ENCODE data around the gene MYO1A.

MYO1A gene

GRCh38 chr12:57049890-57050289 is at the start of gene MYO1A:
MYO1A (minus strand) TSS chr12:57050129; CDS start chr12:57048323, 1,806 bp downstream.
- no peak for DNase-seq (ENCODE audit: extremely low read depth in 1 of 2, low read depth in 1 of 2)

GRCh38 chr12:57099047-57099714 is 49.3 kb upstream of the MYO1A start:
- no peak for DNase-seq (ENCODE audit: extremely low read depth in 1 of 2, low read depth in 1 of 2)

- no peak for DNase-seq (ENCODE audit: extremely low read depth in 1 of 2, low read depth in 1 of 2)
Observed at GRCh38 chr12:57098546-57098945, 48.6 kb upstream of the MYO1A start.

- no peak for DNase-seq (ENCODE audit: extremely low read depth in 1 of 2, low read depth in 1 of 2)
Observed at GRCh38 chr12:57097554-57097835, 47.6 kb upstream of the MYO1A start.

GRCh38 chr12:57096748-57097553 is 47.0 kb upstream of the MYO1A start:
- DNase-seq (ENCODE audit: extremely low read depth in 1 of 2, low read depth in 1 of 2): no peak

- no peak for DNase-seq (ENCODE audit: extremely low read depth in 1 of 2, low read depth in 1 of 2)
Observed at GRCh38 chr12:57096099-57096572, 46.2 kb upstream of the MYO1A start.

- DNase-seq (ENCODE audit: extremely low read depth in 1 of 2, low read depth in 1 of 2): no peak
Observed at GRCh38 chr12:57095440-57095839, 45.5 kb upstream of the MYO1A start.

GRCh38 chr12:57094208-57095160 is 44.6 kb upstream of the MYO1A start:
- no peak for DNase-seq (ENCODE audit: extremely low read depth in 1 of 2, low read depth in 1 of 2)

- peak; percentile 50 to 81 for DNase-seq (ENCODE audit: extremely low read depth in 1 of 2, low read depth in 1 of 2)
Observed at GRCh38 chr12:57093415-57094207, 43.7 kb upstream of the MYO1A start.

GRCh38 chr12:57092876-57093414 is 43.0 kb upstream of the MYO1A start:
- DNase-seq (ENCODE audit: extremely low read depth in 1 of 2, low read depth in 1 of 2): no peak

GRCh38 chr12:57092529-57092862 is 42.6 kb upstream of the MYO1A start:
- no peak for DNase-seq (ENCODE audit: extremely low read depth in 1 of 2, low read depth in 1 of 2)

GRCh38 chr12:57091638-57092528 is 42.0 kb upstream of the MYO1A start:
- DNase-seq (ENCODE audit: extremely low read depth in 1 of 2, low read depth in 1 of 2): no peak

- DNase-seq (ENCODE audit: extremely low read depth in 1 of 2, low read depth in 1 of 2): no peak
Observed at GRCh38 chr12:57090924-57091637, 41.2 kb upstream of the MYO1A start.

- no peak for DNase-seq (ENCODE audit: extremely low read depth in 1 of 2, low read depth in 1 of 2)
Observed at GRCh38 chr12:57090490-57090889, 40.6 kb upstream of the MYO1A start.

- peak in 1 of 2 donors; percentile 34 for DNase-seq (ENCODE audit: extremely low read depth in 1 of 2, low read depth in 1 of 2)
Observed at GRCh38 chr12:57089271-57090245, 39.6 kb upstream of the MYO1A start.

GRCh38 chr12:57088354-57089270 is 38.7 kb upstream of the MYO1A start, which contains the start of gene NAB2:
NAB2 (plus strand) TSS chr12:57089114; CDS start chr12:57089272, 158 bp downstream.
- DNase-seq (ENCODE audit: extremely low read depth in 1 of 2, low read depth in 1 of 2): peak; percentile 82 to 90
